Inferior parietal cortex (tissue), 1 donor: ENCODE measurements around the gene CRKL.
"Not testable (repeated sequence)": the region's sequence is repeated elsewhere in the genome, so short reads cannot be mapped to it uniquely, and the experiment has no call there.

ENCODE experiments used
- DNase-seq: peaks from one replicate; pipeline ENCODE4 v3.0.0-alpha.2; 2016; ENCODE audit errors: extremely low spot score

The CRKL gene

DNA sequence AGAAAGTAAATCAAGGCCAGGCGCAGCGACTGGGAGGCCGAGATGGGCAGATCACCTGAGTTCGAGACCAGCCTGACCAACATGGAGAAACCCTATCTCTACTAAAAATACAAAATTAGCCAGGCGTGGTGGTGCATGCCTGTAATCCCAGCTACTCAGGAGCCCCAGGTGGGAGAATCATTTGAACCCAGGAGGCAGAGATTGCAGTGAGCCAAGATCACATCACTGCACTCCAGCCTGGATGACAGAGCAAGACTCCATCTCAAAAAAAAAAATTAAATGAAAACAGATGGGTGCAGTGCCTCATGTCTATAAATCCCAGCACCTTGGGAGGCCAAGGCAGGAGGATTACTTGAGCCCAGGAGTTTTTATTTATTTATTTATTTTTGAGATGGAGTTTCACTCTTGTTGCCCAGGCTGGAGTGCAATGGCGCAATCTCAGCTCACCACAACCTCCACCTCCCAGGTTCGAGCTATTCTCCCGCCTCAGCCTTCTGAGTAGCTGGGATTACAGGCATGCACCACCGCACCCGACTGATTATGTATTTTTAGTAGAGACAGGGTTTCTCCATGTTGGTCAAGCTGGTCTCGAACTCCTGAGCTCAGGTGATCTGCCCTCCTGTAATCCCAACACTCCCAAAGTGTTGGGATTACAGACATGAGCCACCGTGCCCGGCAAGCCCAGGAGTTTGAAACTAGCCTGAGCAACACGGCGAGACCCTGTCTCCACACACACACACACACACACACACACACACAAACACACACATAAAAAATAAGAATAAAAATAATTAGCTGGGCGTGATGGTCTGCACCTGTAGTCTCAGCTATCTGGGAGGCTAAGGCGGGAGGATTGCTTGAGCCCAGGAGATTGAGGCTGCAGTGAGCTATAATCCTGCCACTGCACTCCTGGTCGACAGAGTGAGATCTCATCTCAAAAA, 15.8 kb upstream of the CRKL start:
- not testable (repeated sequence) for DNase-seq

DNA sequence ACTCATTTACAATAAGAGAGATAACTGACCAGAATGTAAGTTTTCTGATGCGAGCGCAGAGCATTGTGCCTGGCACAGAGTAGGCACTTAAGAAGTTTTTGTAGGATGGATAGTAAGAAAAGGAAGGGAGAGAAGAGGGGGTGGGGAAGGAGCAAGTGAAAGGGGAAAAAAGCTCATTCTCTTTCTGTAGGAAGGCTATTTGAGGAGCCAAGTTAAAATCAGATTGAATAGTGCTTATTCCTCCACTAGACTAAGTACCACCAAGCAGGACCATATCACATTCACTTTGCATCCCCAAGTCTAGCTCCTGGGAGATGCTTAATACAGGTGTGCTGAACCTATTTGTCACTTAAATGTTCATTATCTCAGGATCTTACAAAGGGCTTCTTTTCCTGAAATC, 14.1 kb upstream of the CRKL start:
- DNase-seq, result no peak

DNA sequence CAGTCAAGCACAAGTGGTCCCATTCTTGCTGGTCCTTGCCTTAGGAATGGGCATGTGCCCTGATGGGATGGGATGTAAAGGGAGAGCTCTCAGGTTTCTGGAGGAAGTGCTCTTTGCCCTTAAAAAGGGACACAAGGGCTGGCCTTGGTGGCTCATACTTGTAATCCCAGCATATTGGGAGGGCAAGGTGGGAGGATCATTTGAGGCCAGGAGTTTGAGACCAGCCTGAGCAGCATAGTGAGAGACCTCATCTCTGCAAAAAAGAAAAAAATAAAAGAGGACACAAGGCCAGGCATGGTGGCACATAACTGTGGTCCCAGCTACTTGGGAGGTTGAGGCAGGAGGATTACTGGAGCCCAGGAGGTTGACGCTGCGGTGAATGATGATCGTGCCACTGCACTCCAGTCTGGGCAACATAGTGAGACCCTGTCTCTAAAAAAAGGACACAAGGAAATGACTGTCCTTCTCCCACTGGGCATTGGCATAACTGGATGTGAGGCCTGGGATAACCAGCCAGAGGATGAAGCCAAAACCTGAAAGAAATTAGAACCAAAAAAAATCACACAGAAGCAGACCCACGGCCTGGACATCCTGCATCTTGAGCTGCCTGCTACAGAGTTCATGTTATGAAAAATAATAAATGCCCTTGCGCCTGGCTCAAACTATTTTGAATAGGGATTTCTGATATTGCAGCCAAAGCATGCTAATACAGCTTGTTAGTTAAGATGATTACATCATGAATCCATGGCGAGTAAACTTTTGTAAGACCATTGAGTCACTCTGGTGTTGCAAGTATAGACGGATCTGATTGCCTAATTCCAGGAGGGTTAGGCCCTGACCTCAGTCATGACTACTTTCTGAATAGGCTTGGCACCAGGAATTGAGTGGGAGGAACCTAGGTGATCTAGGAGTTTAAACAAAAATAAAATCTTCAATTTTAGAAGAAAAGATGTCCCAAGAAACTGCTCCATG, 12.9 kb upstream of the CRKL start:
- no peak for DNase-seq

DNA sequence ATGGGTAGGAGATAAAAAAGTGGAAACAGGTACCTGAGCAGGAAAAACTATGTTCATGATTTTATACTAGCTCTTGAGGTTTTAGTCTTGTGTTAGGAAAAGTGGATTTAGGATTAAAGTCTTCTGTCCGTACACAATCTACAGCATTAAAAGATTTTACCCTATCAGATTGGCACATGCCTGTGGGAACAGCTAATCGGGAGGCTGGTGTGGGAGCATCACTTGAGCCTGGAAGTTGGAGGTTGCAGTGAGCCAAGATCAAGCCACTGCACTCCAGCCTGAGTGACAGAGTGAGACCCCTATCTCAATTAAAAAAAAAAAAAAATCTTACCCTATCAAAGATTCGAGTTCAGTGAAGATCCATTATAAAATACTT, 12.2 kb upstream of the CRKL start:
- no peak for DNase-seq

DNA sequence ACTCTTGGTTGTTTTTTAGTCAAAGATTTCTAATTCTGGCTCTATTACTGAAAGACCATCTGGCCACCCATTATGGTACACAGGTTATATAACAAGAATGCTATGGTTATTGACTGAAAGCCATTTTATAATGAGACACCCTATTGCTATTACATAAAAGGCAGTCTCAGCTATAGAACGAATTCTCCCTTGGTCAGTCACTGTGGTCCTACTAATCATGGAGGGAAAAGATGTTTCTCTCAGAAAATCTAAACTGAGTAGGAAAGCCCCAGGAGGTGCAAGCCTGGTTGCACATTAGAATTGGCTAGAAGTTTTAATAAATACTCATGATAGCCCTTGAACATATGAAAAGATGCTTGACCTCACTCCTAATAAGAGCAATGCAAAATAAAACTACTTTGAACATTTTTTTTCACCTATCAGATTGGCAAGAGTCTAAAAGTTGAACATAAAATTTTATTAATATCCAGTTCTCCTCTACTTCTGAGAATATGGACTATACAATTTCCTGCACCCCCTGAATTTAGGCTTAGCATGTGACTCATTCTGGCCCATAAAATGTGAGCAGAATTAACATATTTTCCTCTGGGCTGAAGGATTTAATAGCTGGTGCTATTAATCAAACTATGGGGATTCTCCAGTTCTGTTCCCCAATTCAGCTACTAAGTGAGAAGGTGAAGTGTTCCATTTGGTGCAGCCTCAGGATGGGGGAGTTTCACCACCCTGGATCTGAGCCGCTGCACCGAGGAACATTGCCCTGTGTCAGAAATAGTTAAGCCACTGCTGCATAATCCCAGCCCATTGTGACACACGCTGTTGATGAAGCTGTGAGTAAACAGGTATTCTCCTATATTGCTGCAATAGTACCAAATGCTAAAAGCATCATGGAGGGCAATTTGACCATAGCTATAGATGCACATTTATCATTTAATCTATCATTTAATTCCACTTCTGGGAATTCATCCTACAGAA, 11.5 kb upstream of the CRKL start:
- no peak for DNase-seq

DNA sequence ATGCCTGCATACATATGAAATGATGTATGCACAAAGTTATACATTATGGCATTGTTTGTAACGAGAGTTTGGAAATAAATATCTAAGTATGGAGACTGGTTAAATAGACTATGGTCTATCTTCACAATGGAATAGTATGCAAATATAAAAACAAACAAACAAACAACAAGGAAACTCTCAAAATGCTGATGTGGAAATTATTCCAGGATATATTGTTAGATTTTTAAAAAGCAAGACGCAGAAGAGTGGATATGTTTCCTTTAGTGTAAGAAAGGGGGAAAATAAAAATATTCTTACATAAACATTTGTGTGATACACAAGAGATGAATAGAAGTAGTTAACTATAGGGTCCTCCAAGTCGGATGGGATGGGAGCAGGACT, 10.8 kb upstream of the CRKL start:
- DNase-seq, result no peak

DNA sequence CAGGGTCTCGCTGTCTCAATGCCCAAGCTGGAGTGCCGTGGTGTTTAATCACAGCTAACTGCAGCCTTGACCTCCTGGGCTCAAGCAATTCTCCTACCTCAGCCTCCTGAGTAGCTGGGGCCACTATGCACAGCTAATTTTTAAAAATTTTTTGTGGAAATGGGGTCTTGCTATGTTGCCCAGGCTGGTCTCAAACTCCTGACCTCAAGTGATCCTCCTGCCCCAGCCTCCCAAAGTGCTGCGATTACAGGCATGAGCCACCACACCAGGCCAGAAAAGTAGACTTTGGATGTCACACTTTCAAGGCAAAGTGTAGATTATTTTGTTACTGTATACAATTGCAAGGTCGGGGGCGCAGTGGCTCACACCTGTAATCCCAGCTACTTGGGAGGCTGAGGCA, 8.5 kb upstream of the CRKL start:
- DNase-seq, result not testable (repeated sequence)

DNA sequence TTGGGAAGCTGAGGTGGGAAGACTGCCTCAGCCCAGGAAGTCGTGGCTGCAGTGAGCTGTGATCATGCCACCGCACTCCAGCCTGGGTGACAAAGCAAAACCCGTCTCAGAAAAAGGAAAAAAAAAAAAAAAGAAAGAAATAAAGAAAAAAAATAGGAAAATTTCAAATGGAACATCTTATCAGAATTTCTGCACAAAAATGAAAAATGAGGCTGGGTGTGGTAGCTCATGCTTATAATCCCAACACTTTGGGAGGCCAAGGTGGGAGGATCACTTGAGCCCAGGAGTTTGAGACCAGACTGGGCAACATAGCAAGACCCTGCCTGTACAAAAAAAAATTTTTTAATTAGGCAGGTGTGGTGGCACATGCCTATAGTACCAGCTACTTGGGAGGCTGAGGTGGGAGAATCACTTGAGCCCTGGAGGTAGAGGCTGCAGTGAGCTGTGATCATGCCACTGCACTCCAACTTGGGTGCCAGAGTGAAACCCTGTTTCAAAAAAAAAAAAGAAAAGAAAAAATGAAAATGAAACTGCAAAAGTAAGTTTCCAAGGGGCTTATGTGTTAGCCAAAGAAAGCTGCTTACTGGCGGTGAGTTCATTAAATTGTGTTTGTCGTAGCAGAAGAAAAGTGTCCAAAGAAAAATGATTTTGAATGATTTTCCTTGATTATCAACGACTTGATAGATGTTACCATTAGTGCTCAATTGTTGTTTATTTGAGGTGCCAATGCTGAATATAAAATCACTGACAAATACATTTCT, 7.5 kb upstream of the CRKL start:
- DNase-seq, result no peak

DNA sequence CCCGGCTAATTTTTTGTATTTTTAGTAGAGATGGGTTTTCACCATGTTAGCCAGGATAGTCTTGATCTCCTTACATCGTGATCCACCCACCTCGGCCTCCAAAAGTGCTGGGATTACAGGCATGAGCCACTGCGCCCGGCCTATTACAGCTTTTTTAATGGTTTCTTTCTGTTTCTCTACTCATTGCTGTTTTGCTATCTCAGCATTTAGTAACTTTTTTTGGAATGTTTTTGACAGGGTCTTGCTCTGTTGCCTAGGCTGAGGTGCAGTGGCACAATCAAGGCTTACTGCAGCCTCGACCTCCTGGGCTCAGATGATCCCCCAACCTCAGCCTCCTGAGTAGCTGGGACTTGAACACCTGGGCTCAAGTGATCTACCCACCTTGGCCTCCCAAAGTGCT, 4.7 kb upstream of the CRKL start:
- no peak for DNase-seq

DNA sequence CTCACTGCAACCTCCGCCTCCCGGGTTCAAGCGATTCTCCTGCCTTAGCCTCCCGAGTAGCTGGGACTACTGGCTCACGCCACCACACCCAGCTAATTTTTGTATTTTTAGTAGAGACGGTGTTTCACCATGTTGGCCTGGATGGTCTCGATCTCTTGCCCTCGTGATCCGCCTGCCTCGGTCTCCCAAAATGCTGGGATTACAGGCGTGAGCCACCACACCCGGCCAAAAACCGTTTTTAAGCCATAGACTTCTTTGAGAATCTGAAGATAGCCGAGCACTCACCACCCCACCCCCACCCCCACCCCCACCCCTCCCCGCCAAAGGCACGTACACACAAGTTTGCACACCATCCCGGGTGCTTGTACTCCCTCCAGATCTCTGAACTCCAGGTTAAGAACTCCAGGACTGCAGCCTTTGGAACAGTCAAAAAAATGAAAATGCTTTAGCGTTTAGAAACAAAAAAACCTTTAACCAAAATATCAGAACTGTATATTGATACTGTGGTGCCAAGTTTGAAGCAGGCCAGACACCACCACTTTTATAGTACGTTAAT, 1.5 kb downstream of the CRKL start:
- no peak for DNase-seq

DNA sequence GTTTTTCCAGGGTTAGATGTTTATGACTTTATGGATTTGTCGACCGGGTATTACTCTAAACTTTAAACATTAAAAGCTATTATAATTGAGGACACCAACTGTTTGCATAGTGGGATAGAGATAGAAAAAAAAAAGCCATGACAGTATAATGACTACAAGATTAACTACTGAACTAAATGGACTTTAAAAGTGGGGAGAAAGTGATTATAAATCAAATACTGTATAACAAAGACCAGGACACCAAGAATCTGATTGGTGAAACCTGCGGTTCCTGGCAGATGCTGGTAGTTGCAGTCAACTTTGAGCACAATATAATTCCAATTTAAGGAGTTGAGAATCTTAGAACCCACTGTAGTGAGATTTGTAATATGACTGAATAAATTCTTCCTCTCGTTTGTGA, 2.5 kb downstream of the CRKL start:
- no peak for DNase-seq

DNA sequence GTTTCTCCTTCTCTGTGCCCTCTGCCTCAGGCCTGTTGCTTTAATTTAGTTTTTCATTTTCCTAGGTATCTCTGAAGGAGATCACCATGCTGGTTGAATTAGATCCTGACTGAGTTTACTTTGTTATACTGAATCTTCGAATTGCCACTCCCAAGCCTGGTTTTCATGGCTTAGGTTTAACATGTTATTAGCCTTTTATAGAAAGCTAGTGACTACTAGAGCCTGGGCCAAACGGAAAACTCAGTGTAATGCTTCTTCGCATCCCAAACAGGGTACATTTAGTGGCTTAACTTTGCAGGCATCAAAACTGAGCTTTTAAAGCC, 3.6 kb downstream of the CRKL start:
- no peak for DNase-seq

DNA sequence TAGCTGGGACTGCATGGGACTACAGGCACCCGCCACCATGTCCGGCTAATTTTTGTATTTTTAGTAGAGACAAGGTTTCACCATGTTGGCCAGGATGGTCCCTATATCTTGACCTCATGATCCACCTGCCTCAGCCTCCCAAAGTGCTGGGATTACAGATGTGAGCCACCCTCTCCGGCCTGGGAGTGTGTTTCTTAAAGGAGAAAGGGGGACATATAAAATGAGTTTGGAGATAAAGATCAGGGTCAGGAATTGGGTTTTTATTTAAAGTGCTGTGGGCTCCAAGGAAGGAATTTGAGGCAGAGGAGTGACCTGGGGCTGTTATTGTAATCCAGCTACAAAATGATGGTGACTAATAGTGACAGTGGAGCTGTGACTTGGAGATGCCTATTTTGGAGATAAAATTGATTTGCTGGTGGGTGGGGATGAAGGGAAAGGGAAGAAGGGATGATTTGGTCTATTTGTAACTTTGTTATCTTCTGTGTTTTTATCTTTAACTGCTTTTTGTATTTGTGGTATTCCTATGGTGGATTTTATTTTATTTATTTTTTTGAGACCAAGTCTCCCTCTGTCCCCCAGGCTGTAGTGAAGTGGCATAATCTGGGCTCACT, 5.0 kb downstream of the CRKL start:
- no peak for DNase-seq

DNA sequence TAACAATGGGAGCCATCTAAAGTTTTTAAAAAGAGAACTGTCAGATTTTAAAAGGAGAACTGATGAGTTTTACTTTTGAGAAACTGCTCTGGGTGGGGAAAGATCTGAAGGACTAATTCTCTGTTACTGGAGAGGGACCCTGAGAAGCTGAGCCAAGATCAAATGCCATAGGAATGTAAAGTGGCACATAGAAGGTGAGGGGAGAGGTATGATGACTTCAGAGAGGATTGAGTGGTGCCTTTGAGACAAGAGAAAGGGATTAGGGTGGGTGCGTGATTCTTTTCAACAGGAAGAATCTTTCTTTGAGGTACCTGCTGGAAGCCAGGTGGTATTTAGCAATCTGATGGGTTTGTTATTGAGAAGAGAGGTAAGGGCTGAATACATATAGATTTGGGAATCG, 9.0 kb downstream of the CRKL start:
- no peak for DNase-seq

DNA sequence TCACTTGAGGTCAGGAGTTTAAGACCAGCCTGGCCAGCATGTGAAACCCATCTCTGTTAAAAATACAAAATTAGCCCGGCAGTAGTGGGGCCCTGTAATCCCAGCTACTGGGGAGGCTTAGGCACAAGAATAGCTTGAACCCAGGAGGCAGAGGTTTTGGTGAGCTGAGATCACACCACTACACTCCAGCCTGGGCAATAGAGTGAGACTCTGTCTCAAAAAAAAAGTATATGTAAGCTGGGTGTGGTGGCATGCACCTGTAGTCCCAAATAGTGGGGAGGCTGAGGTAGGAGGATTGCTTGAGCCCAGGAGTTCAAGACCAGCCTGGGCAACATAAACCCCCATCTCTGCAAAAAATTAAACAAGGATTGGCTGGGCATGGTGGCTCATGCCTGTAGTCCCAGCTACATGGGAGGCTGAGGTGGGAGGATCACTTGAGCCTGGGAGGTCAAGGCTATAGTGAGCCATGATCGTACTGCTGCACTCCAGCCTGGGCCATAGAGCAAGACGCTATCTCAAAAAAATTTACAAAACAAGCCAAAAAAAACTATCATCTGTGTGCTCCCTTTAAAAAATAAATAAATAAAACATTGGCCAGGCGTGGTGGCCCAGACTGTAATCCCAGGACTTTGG, 10.8 kb downstream of the CRKL start:
- DNase-seq, result no peak

DNA sequence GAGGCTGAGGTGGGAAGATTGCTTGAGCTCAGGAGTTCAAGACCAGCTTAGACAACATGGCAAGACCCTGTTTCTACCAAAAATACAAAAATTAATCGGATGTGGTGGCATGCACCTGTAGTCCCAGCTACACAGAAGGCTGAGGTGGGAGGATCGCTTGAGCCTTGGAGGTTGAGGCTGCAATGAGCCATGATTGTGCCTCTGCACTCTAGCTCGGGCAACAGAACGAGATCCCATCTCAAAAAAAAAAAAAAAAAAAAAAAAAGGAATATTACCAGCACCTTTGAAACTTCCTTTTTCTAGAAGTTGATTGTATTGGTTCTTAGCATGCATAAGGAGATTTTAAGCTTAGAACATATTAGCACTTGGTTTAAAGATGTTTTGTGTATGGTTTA, 11.4 kb downstream of the CRKL start:
- DNase-seq, result no peak

DNA sequence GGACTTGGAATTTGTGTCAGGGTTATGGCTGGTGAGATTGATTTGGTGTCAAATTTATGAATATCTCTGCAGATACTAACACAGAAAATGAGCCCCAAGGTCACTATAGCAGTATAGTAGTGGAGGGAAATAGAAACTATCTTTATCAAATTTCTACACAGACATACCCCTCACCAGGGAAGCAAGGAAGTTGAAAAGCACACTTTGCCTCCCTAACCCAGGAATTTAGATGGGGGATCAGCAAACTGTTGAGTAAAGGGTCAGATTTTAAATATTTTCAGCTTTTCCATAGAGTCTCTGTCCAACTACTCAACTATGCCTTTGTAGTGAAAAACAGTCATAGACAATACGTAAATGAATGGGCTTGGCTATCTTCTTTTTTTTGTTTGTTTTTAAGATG, 12.8 kb downstream of the CRKL start:
- DNase-seq, result no peak

DNA sequence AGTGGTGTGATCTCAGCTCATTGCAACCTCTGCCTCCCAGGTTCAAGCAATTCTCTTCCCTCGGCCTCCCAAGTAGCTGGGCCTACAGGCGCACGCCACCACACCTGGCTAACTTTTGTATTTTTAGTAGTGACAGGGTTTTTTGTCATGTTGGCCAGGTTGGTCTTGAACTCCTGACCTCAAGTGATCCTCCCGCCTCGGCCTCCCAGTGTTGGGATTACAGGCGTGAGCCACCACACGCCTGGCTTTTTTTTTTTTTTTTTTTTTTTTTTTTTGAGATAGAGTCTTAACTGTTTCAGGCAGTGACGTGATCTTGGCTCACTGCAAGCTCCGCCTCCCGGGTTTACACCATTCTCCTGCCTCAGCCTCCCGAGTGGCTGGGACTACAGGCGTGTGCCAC, 13.2 kb downstream of the CRKL start:
- not testable (repeated sequence) for DNase-seq

DNA sequence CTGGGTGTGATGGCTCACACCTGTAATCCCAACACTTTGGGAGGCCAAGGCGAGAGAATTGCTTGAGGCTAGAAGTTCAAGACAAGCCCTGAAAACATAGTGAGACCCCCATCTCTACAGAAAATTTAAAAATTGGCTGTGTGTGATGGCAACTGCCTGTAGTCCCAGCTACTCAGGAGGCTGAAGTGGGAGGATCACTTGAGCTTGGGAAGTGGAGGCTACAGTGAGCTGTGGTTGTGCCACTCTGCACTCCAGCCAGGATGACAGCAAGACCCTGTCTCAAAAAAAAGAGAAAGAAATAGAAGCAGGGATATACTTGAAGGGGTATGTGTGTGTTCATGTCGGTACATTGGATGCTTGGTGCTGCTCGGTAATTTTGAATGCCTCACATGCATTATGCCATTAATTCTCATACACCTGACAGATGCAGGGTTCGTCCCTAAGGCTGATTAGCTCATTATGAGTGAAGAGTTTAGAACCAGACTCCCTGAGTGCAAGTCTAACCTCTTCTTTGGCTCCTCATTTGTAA, 14.0 kb downstream of the CRKL start:
- DNase-seq, result no peak
